ENCODE measurements around the gene GLUD2. TPM values are rescaled to one million over a fixed set of nuclear protein-coding genes. Genes with fewer than 3 reads are reported as not detected.
"Not testable (repeated sequence)": the region's sequence is repeated elsewhere in the genome, so short reads cannot be mapped to it uniquely, and the experiment has no call there.

Gene GLUD2
- total RNA-seq, 2 experiments from 2014 or later, result 0.65 to 0.91 TPM

- H3K4me3 Mint-ChIP-seq, result no peak overlapping the region
- no peak overlapping the region for H3K27ac Mint-ChIP-seq
- peaks cover 3% of the 10 kb centered on the region for H3K27me3 Mint-ChIP-seq
- H3K4me1 Mint-ChIP-seq, result peaks cover 3% of the 10 kb centered on the region
- DNase-seq, result no peak
- intact Hi-C loops (cut with DNase I, micrococcal nuclease), result no loop called here
- ChIA-PET POLR2A (no interaction called here), CTCF (no interaction called here)
- H3K36me3 Mint-ChIP-seq (ENCODE audit: low read depth), result no peaks in the 10 kb centered on the region
- ATAC-seq, result no peak
- no peaks in the 10 kb centered on the region for H3K9me3 Mint-ChIP-seq (ENCODE audit: low read depth)
These were observed 11.3 kb upstream of the GLUD2 start for GRCh38 chrX:121036137-121036536.

DNA sequence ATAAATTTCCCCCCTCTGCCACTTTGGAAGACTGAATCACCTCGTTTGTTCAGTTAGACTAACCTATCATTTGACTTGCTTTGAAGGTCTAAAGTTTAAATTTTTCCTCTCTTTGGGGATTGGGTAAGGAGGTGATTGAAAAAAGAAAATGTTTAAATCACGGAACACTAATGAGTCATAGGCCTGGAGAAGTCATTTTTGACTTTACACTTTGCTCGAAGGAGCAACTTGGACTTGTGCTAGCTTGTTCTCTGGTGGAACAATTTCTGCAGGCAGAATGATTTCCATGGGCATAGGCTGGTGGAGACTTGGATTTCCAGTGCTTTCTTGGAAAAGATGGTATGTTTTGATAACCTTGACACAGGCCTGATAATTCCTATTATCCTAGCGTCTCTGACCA, 10.5 kb upstream of the GLUD2 start:
- ChIA-PET CTCF (no interaction called here), POLR2A (no interaction called here)
- no peaks in the 10 kb centered on the region for H3K36me3 Mint-ChIP-seq (ENCODE audit: low read depth)

DNA sequence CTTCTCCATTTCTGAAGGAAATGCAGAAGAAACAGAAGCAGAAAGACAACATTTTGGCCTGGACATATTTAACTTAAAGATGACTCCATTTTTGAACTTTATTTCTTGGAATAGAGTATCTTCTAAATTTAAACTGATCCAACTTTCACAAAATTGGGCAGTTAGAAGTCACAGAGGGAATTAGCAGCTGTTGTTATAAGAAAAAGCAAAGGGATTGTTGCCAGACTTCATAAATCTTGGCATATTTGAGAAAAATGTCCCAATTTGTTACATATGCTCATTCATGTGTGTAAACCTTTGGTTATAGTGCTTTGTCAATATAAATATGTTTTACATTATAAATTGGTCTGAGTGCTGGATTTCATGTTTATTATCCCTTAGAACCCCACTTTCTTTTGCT, 3.4 kb downstream of the GLUD2 start:
- CTCF ChIA-PET, result no interaction called here
- Mint-ChIP-seq H3K27me3 (peaks cover 9% of the 10 kb centered on the region), H3K36me3 (ENCODE audit: low read depth) (no peaks in the 10 kb centered on the region), H3K9me3 (ENCODE audit: low read depth) (no peaks in the 10 kb centered on the region), H3K4me1 (no peaks in the 10 kb centered on the region), H3K27ac (no peak overlapping the region), H3K4me3 (no peak overlapping the region)
- POLR2A ChIA-PET, result no interaction called here
- ATAC-seq (no peak), DNase-seq (no peak)
- intact Hi-C loops (cut with DNase I, micrococcal nuclease), result no loop called here

More for the DNA sequence above, 10.5 kb upstream of the GLUD2 start:
- Mint-ChIP-seq H3K27me3 (peaks cover 3% of the 10 kb centered on the region), H3K4me1 (peaks cover 3% of the 10 kb centered on the region), H3K9me3 (ENCODE audit: low read depth) (no peaks in the 10 kb centered on the region), H3K27ac (no peak overlapping the region), H3K4me3 (no peak overlapping the region)
- ATAC-seq (no peak), DNase-seq (no peak)
- intact Hi-C loops (cut with DNase I, micrococcal nuclease), result no loop called here

DNA sequence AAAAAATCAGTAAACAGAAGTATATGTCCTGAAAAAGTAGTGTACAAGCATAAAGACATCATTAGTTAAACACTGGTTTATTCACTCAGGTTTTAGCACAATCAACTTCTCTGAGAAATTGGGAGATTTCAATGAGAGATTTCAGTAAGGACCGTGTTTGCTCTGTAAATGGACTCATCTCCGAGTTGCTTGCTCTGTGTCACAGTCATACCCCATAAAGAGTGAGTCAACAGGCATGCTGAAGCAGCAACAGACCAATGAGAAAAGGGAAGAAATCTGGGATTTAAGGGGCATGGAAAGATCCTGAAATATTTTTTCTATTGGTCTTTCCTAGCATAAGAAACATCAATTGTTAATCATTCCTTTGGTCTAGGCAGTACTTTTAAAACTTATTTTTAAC, 4.7 kb downstream of the GLUD2 start:
- ATAC-seq, result no peak
- Mint-ChIP-seq H3K4me1 (no peaks in the 10 kb centered on the region), H3K27ac (no peak overlapping the region), H3K27me3 (peaks cover 9% of the 10 kb centered on the region), H3K4me3 (no peak overlapping the region), H3K36me3 (ENCODE audit: low read depth) (no peaks in the 10 kb centered on the region), H3K9me3 (ENCODE audit: low read depth) (no peaks in the 10 kb centered on the region)
- intact Hi-C loops (cut with DNase I, micrococcal nuclease), result no loop called here
- no peak for DNase-seq
- ChIA-PET POLR2A (no interaction called here), CTCF (no interaction called here)

- DNase-seq (no peak), ATAC-seq (no peak)
- Mint-ChIP-seq H3K4me3 (no peak overlapping the region), H3K27ac (no peak overlapping the region), H3K9me3 (ENCODE audit: low read depth) (no peaks in the 10 kb centered on the region), H3K4me1 (no peaks in the 10 kb centered on the region), H3K27me3 (no peaks in the 10 kb centered on the region), H3K36me3 (ENCODE audit: low read depth) (no peaks in the 10 kb centered on the region)
- CTCF ChIA-PET, result no interaction called here
- intact Hi-C loops (cut with DNase I, micrococcal nuclease), result no loop called here
- POLR2A ChIA-PET, result no interaction called here
These were observed 14.9 kb downstream of the GLUD2 start for GRCh38 chrX:121062289-121062688.

GRCh38 chrX:121064579-121064978, 17.2 kb downstream of the GLUD2 start:
- Mint-ChIP-seq H3K4me1 (no peaks in the 10 kb centered on the region), H3K27ac (no peak overlapping the region), H3K9me3 (ENCODE audit: low read depth) (no peaks in the 10 kb centered on the region), H3K36me3 (ENCODE audit: low read depth) (no peaks in the 10 kb centered on the region), H3K27me3 (no peaks in the 10 kb centered on the region), H3K4me3 (no peak overlapping the region)
- CTCF ChIA-PET, result no interaction called here
- POLR2A ChIA-PET, result no interaction called here
- intact Hi-C loops (cut with DNase I, micrococcal nuclease), result no loop called here
- ATAC-seq (no peak), DNase-seq (no peak)

DNA sequence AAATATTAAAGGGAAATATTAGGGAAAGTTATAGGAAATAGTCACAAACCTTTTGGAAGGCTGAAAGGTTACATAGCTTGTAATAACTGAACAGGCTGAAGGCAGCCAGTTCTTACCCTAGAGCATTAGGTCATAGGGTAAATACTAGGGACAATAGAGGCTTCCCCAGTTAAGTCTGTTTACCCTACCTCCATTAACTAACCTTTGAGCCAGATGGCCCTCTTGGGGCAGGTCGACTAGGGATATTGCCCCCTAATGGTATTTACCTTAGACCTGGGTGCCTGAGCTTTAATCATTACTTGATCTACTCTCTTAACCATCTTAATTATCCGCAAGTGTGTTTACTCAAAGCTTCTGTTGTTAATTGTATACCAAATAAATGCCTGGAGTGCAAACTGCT, 36.8 kb downstream of the GLUD2 start:
- intact Hi-C loops (cut with DNase I, micrococcal nuclease); H3K9me3 Mint-ChIP-seq (ENCODE audit: low read depth); ATAC-seq: not testable (repeated sequence)

GRCh38 chrX:121084903-121085611, 37.6 kb downstream of the GLUD2 start:
- no peak for DNase-seq
- POLR2A ChIA-PET, result no interaction called here
- no peaks in the 10 kb centered on the region for H3K4me1 Mint-ChIP-seq

More for the DNA sequence above, 36.8 kb downstream of the GLUD2 start:
- H3K4me1 Mint-ChIP-seq; H3K36me3 Mint-ChIP-seq (ENCODE audit: low read depth); H3K4me3 Mint-ChIP-seq; H3K27ac Mint-ChIP-seq; H3K27me3 Mint-ChIP-seq; DNase-seq; CTCF ChIA-PET; POLR2A ChIA-PET: not testable (repeated sequence)

GRCh38 chrX:121085612-121086010, 38.2 kb downstream of the GLUD2 start:
- CTCF ChIA-PET, result interaction anchor here (0.8 to 1.4 kb wide), 2 partner anchors 18 to 295 kb away, joined by 3 read pairs; no protein-coding TSS in a partner anchor
- H3K4me1 Mint-ChIP-seq, result no peaks in the 10 kb centered on the region

More at GRCh38 chrX:121084903-121085611, 37.6 kb downstream of the GLUD2 start:
- no peaks in the 10 kb centered on the region for H3K36me3 Mint-ChIP-seq (ENCODE audit: low read depth)
- H3K27me3 Mint-ChIP-seq, result no peaks in the 10 kb centered on the region
- intact Hi-C loops (cut with DNase I, micrococcal nuclease), result no loop called here
- ATAC-seq, result no peak
- no peaks in the 10 kb centered on the region for H3K9me3 Mint-ChIP-seq (ENCODE audit: low read depth)
- H3K4me3 Mint-ChIP-seq, result no peak overlapping the region
- H3K27ac Mint-ChIP-seq, result no peak overlapping the region
- CTCF ChIA-PET, result no interaction called here

GRCh38 chrX:121093011-121093410, 45.6 kb downstream of the GLUD2 start:
- ChIA-PET CTCF (no interaction called here), POLR2A (no interaction called here)
- H3K4me1 Mint-ChIP-seq, result no peaks in the 10 kb centered on the region
- DNase-seq, result no peak
- no peak for ATAC-seq
- no peaks in the 10 kb centered on the region for H3K9me3 Mint-ChIP-seq (ENCODE audit: low read depth)
- no peaks in the 10 kb centered on the region for H3K27me3 Mint-ChIP-seq
- H3K4me3 Mint-ChIP-seq, result no peak overlapping the region
- H3K27ac Mint-ChIP-seq, result no peak overlapping the region
- intact Hi-C loops (cut with DNase I, micrococcal nuclease), result no loop called here
- H3K36me3 Mint-ChIP-seq (ENCODE audit: low read depth), result no peaks in the 10 kb centered on the region

More at GRCh38 chrX:121085612-121086010, 38.2 kb downstream of the GLUD2 start:
- H3K36me3 Mint-ChIP-seq (ENCODE audit: low read depth), result no peaks in the 10 kb centered on the region
- H3K4me3 Mint-ChIP-seq, result no peak overlapping the region
- DNase-seq (no peak), ATAC-seq (no peak)
- no peaks in the 10 kb centered on the region for H3K9me3 Mint-ChIP-seq (ENCODE audit: low read depth)
- H3K27me3 Mint-ChIP-seq, result no peaks in the 10 kb centered on the region
- POLR2A ChIA-PET, result no interaction called here
- H3K27ac Mint-ChIP-seq, result no peak overlapping the region
- intact Hi-C loops (cut with DNase I, micrococcal nuclease), result no loop called here
